Gastrocnemius medialis (tissue), 4 donors: ENCODE data around the gene SARM1. TPM values are rescaled to one million over a fixed set of nuclear protein-coding genes. Genes with fewer than 3 reads are reported as not detected.

Experiments
- ATAC-seq, 2 donors: fragments of 150-250 bp; one replicate each; pipeline ENCODE4 v1.9.1; 2016
- DNase-seq, 2 donors: peaks; one replicate each; pipeline ENCODE4 v3.0.0-alpha.2; 2019
- H3K27ac ChIP-seq, 4 donors: fragments of 200-600 bp; sonication (generic); 1 replicate in 1 of 4; 2 replicates in 3 of 4; pipeline ENCODE4 v1.5.1; 2016 to 2018; ENCODE audit warnings: mild to moderate bottlenecking in 2 of 4, moderate library complexity in 1 of 4
- H3K27me3 ChIP-seq, 3 donors: fragments of 200-600 bp; sonication (generic) in 2 of 3; 1 replicate in 1 of 3; 2 replicates in 2 of 3; pipeline versions ENCODE4 v1.5.1 to v1.6.0; 2016 to 2019; ENCODE audit warnings: mild to moderate bottlenecking in 1 of 3, moderate library complexity in 1 of 3
- H3K36me3 ChIP-seq, 2 donors: fragments of 200-600 bp; sonication (generic) in 1 of 2; one replicate each; pipeline ENCODE4 v1.5.1; 2017 to 2018
- H3K4me1 ChIP-seq, 2 donors: fragments of 200-600 bp; sonication (generic) in 1 of 2; one replicate each; pipeline ENCODE4 v1.5.1; 2016 to 2017; ENCODE audit warnings: mild to moderate bottlenecking in 2 of 2
- H3K4me3 ChIP-seq, 4 donors: fragments of 200-600 bp; sonication (generic) in 3 of 4; 1 replicate in 1 of 4; 2 replicates in 3 of 4; pipeline ENCODE4 v1.5.1; 2016 to 2019; ENCODE audit warnings: mild to moderate bottlenecking in 2 of 4
- H3K9me3 ChIP-seq, 3 donors: fragments of 200-600 bp; sonication (generic) in 2 of 3; 1 replicate in 1 of 3; 2 replicates in 2 of 3; pipeline ENCODE4 v1.5.1; 2016 to 2019
- CTCF ChIP-seq, 5 experiments: fragments of 450-650 bp in 3 of 5; fragments of 200-600 bp in 2 of 5; sonication (generic) in 2 of 5; IDR thresholded peaks in 4 of 5; conservative IDR thresholded peaks in 1 of 5; 1 replicate in 4 of 5; 2 replicates in 1 of 5; pipeline ENCODE4 v1.5.1; 2016 to 2019; ENCODE audit warnings: antibody characterized with exemption in 5 of 5, mild to moderate bottlenecking in 3 of 5, moderate library complexity in 3 of 5
- POLR2A ChIP-seq, 2 donors: fragments of 450-650 bp; IDR thresholded peaks; one replicate each; pipeline ENCODE4 v1.6.1; 2017; ENCODE audit warnings: antibody characterized with exemption in 2 of 2, mild to moderate bottlenecking in 2 of 2, moderate library complexity in 2 of 2
- in situ Hi-C, 4 donors: fragments of 200-750 bp; cut with MboI; loops; one replicate each; pipeline versions ENCODE4 v1.15.0 to v1.8.0; 2017; ENCODE audit warnings: low sequenced_read_pairs in 4 of 4
- intact Hi-C: fragments of 100-400 bp; cut with DNase I; formaldehyde crosslinking; loops from one replicate; pipeline ENCODE4 v1.15.1; 2023; ENCODE audit warnings: low total_unique reads
- total RNA-seq, 4 donors: library from RNA; depleted of rRNA; stranded (reverse); fragments of >200 nt; gene quantifications; one replicate each; pipeline versions ENCODE4 v1.1.0 to v1.2.3, GENCODE V29; 2016

Gene SARM1
- total RNA-seq, 4 donors from 2014 or later = 0.78 to 1.9 (median 1.7) TPM

- Histone ChIP-seq H3K36me3 (no peaks in the 10 kb centered on the region), H3K4me3 (no peak overlapping the region), H3K4me1 (peaks cover 8 to 15% of the 10 kb centered on the region in 2 donors), H3K27ac (no peak overlapping the region), H3K9me3 (no peaks in the 10 kb centered on the region), H3K27me3 (no peaks in the 10 kb centered on the region)
- in situ Hi-C loops = loop anchor here in 1 of 4 donors (25.0 kb wide), 2 partner anchors 104 to 171 kb away; partner anchors contain the start of gene FOXN1
- DNase-seq (no peak), ATAC-seq (no peak)
- intact Hi-C loops = no loop called here
- TF ChIP-seq POLR2A (IDR thresholded peaks at IDR 0.05) (no peak), CTCF (IDR thresholded peaks at IDR 0.05 in 4 of 5, conservative IDR thresholded peaks at IDR 0.05 in 1 of 5) (no peak)
These were observed 36.4 kb downstream of the SARM1 start for GRCh38 chr17:28407974-28408306.

DNA sequence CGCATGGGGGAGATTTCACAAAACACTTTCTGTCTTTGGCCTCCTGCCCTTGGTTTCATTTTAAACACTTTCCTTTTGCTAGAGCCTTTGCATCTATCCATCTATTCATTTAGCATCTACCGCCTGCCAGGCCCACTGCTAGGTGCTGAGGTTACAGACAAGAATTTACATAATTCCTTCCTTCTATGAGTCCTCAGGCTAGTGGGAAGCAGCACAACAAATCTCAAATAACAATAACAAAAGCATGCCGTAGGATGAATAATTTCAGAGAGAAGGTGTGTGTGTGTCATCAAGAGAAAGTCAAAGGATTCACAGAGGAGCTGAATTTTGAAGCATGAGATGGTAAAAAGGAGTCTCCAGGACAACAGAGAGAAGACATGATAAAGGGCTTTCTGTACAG is 40.6 kb downstream of the SARM1 start:
- intact Hi-C loops (no loop called here), in situ Hi-C loops (loop anchor here in 1 of 4 donors (25.0 kb wide), 2 partner anchors 100 to 175 kb away; partner anchors contain the start of gene FOXN1)
- ATAC-seq (no peak), DNase-seq (no peak)
- TF ChIP-seq CTCF (IDR thresholded peaks at IDR 0.05 in 4 of 5, conservative IDR thresholded peaks at IDR 0.05 in 1 of 5) (no peak), POLR2A (IDR thresholded peaks at IDR 0.05) (no peak)
- Histone ChIP-seq H3K4me1 (no peaks in the 10 kb centered on the region), H3K4me3 (no peak overlapping the region), H3K27me3 (no peaks in the 10 kb centered on the region), H3K27ac (no peak overlapping the region), H3K9me3 (no peaks in the 10 kb centered on the region), H3K36me3 (no peaks in the 10 kb centered on the region)

- intact Hi-C loops (no loop called here), in situ Hi-C loops (loop anchor here in 1 of 4 donors (25.0 kb wide), 2 partner anchors 98 to 177 kb away; partner anchors contain the start of gene FOXN1)
- TF ChIP-seq CTCF (IDR thresholded peaks at IDR 0.05 in 4 of 5, conservative IDR thresholded peaks at IDR 0.05 in 1 of 5) (no peak), POLR2A (IDR thresholded peaks at IDR 0.05) (no peak)
- Histone ChIP-seq H3K4me3 (no peak overlapping the region), H3K4me1 (no peaks in the 10 kb centered on the region), H3K27ac (no peak overlapping the region), H3K9me3 (no peaks in the 10 kb centered on the region), H3K36me3 (no peaks in the 10 kb centered on the region), H3K27me3 (no peaks in the 10 kb centered on the region)
- no peak for ATAC-seq
- no peak for DNase-seq
These were observed 42.3 kb downstream of the SARM1 start for GRCh38 chr17:28413804-28414203.

DNA sequence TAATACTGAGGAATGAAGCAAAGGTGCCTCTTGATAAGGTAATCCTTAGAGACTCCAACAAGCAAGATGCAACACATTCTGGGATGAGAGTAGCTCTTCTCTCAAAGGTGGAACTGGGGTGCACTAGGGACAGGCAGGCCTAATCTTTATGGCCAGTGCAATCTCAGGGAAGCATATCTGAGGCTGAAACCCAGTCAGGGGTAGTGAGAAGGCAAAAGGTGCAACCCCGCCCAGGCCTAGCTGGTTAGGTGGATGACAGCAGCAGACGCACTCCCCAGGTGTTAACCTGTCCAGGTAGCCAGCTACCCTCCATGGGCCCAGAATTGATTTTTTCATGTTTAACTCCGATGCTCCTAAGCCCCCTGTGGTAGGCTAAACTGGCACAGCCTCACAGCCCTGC is 44.4 kb downstream of the SARM1 start:
- ATAC-seq (no peak), DNase-seq (no peak)
- in situ Hi-C loops (loop anchor here in 1 of 4 donors (25.0 kb wide), 2 partner anchors 96 to 179 kb away; partner anchors contain the start of gene FOXN1), intact Hi-C loops (no loop called here)
- Histone ChIP-seq H3K27me3 (no peaks in the 10 kb centered on the region), H3K36me3 (no peaks in the 10 kb centered on the region), H3K9me3 (no peaks in the 10 kb centered on the region), H3K4me1 (no peaks in the 10 kb centered on the region), H3K4me3 (no peak overlapping the region), H3K27ac (no peak overlapping the region)
- no peak for TF ChIP-seq POLR2A (IDR thresholded peaks at IDR 0.05)
- TF ChIP-seq CTCF (IDR thresholded peaks at IDR 0.05 in 4 of 5, conservative IDR thresholded peaks at IDR 0.05 in 1 of 5) = no peak
